Measurements from ENCODE around the gene FNBP1. TPM values are rescaled to one million over a fixed set of nuclear protein-coding genes. Genes with fewer than 3 reads are reported as not detected.

The FNBP1 gene
- total and polyA plus RNA-seq, 10 of the 15 experiments (the other 5 are each of a cell fraction or from before 2014, with no cell fraction given): 64.5 to 353 (median 179) TPM

DNA sequence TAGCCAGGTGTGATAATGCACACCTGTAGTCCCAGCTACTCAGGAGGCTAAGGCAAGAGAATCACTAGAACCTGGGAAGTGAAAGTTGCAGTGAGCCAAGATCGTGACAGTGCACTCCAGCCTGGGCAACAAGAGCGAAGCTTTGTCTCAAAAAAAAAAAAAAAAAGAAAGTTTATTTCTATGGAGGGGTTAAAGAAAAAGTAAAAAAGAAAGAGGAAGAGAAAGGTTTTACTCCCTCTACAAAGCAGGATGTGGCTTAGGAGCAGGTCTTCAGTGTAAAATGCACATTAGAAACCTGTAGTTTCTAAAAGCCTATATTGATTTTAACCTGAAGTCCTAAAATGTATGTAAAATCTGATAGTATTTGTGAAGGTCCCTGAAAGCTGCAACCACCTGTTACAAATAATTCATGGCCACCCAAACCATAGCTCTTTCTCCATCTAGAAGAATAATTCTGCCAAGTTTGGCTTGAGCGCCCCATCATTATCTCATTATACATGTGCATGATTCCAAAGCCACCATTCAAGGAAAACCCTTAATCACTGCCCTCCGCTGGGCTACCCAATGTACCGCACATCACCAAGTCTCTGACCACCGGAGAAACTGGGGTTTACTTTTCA is 3.4 kb downstream of the FNBP1 start (continued):
- TF ChIP-seq, protein P1, sequence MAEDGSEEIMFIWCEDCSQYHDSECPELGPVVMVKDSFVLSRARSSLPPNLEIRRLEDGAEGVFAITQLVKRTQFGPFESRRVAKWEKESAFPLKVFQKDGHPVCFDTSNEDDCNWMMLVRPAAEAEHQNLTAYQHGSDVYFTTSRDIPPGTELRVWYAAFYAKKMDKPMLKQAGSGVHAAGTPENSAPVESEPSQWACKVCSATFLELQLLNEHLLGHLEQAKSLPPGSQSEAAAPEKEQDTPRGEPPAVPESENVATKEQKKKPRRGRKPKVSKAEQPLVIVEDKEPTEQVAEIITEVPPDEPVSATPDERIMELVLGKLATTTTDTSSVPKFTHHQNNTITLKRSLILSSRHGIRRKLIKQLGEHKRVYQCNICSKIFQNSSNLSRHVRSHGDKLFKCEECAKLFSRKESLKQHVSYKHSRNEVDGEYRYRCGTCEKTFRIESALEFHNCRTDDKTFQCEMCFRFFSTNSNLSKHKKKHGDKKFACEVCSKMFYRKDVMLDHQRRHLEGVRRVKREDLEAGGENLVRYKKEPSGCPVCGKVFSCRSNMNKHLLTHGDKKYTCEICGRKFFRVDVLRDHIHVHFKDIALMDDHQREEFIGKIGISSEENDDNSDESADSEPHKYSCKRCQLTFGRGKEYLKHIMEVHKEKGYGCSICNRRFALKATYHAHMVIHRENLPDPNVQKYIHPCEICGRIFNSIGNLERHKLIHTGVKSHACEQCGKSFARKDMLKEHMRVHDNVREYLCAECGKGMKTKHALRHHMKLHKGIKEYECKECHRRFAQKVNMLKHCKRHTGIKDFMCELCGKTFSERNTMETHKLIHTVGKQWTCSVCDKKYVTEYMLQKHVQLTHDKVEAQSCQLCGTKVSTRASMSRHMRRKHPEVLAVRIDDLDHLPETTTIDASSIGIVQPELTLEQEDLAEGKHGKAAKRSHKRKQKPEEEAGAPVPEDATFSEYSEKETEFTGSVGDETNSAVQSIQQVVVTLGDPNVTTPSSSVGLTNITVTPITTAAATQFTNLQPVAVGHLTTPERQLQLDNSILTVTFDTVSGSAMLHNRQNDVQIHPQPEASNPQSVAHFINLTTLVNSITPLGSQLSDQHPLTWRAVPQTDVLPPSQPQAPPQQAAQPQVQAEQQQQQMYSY (CRISPR knock-in tag; IDR thresholded peaks at IDR 0.05): peak; percentile 51; the same call in 1 of the 2 replicates
- TF ChIP-seq IRF4 (IDR thresholded peaks at IDR 0.05; ENCODE audit: low read depth, low read length): no peak
- TF ChIP-seq, protein P2, sequence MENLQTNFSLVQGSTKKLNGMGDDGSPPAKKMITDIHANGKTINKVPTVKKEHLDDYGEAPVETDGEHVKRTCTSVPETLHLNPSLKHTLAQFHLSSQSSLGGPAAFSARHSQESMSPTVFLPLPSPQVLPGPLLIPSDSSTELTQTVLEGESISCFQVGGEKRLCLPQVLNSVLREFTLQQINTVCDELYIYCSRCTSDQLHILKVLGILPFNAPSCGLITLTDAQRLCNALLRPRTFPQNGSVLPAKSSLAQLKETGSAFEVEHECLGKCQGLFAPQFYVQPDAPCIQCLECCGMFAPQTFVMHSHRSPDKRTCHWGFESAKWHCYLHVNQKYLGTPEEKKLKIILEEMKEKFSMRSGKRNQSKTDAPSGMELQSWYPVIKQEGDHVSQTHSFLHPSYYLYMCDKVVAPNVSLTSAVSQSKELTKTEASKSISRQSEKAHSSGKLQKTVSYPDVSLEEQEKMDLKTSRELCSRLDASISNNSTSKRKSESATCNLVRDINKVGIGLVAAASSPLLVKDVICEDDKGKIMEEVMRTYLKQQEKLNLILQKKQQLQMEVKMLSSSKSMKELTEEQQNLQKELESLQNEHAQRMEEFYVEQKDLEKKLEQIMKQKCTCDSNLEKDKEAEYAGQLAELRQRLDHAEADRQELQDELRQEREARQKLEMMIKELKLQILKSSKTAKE (IDR thresholded peaks at IDR 0.05; ENCODE audit: low read depth, poor library complexity, severe bottlenecking): peak; percentile 70
- TF ChIP-seq RELA (IDR thresholded peaks at IDR 0.05; ENCODE audit: borderline replicate concordance, partially characterized antibody): no peak
- peak; percentile 61 for TF ChIP-seq POLR2AphosphoS2 (IDR thresholded peaks at IDR 0.05; ENCODE audit: low read depth, low read length)
- TF ChIP-seq NRF1 (conservative IDR thresholded peaks at IDR 0.05; ENCODE audit: low read depth, low read length): no peak
- no peak for TF ChIP-seq KDM1A (IDR thresholded peaks at IDR 0.05; ENCODE audit: borderline replicate concordance)
- TF ChIP-seq BCL11A (IDR thresholded peaks at IDR 0.05; ENCODE audit: low read depth, low read length): no peak
- no peak for TF ChIP-seq CREB1 (IDR thresholded peaks at IDR 0.05; ENCODE audit: low read depth)
- TF ChIP-seq POLR2AphosphoS5 (IDR thresholded peaks at IDR 0.05; ENCODE audit: low read length): peak; percentile 67
- no peak for TF ChIP-seq SIN3A (IDR thresholded peaks at IDR 0.05; ENCODE audit: low read depth, low read length)
- TF ChIP-seq RCOR1 (conservative IDR thresholded peaks at IDR 0.05; ENCODE audit: low read depth, low read length): no peak
- TF ChIP-seq, protein P3, sequence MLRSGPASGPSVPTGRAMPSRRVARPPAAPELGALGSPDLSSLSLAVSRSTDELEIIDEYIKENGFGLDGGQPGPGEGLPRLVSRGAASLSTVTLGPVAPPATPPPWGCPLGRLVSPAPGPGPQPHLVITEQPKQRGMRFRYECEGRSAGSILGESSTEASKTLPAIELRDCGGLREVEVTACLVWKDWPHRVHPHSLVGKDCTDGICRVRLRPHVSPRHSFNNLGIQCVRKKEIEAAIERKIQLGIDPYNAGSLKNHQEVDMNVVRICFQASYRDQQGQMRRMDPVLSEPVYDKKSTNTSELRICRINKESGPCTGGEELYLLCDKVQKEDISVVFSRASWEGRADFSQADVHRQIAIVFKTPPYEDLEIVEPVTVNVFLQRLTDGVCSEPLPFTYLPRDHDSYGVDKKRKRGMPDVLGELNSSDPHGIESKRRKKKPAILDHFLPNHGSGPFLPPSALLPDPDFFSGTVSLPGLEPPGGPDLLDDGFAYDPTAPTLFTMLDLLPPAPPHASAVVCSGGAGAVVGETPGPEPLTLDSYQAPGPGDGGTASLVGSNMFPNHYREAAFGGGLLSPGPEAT (IDR thresholded peaks at IDR 0.05; ENCODE audit: low read depth): peak; percentile 62; the same call in 1 of the 2 replicates
- peak; percentile 48 for TF ChIP-seq POLR2A (IDR thresholded peaks at IDR 0.05; ENCODE audit: low read depth, low read length)
- no peak for TF ChIP-seq JUND (IDR thresholded peaks at IDR 0.05; ENCODE audit: low read depth, low read length)
- no peak for TF ChIP-seq RAD51 (IDR thresholded peaks at IDR 0.05)
- no peak for TF ChIP-seq RB1 (IDR thresholded peaks at IDR 0.05; ENCODE audit: borderline replicate concordance)
- TF ChIP-seq, protein P4, sequence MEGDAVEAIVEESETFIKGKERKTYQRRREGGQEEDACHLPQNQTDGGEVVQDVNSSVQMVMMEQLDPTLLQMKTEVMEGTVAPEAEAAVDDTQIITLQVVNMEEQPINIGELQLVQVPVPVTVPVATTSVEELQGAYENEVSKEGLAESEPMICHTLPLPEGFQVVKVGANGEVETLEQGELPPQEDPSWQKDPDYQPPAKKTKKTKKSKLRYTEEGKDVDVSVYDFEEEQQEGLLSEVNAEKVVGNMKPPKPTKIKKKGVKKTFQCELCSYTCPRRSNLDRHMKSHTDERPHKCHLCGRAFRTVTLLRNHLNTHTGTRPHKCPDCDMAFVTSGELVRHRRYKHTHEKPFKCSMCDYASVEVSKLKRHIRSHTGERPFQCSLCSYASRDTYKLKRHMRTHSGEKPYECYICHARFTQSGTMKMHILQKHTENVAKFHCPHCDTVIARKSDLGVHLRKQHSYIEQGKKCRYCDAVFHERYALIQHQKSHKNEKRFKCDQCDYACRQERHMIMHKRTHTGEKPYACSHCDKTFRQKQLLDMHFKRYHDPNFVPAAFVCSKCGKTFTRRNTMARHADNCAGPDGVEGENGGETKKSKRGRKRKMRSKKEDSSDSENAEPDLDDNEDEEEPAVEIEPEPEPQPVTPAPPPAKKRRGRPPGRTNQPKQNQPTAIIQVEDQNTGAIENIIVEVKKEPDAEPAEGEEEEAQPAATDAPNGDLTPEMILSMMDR (IDR thresholded peaks at IDR 0.05 in 2 of 3, conservative IDR thresholded peaks at IDR 0.05 in 1 of 3; ENCODE audit: control insufficient read depth in 2 of 3, extremely low read depth in 1 of 3, insufficient read depth in 1 of 3, low read depth in 3 of 3, low read length in 3 of 3): 0 out of 6 replicates have a peak, but pooled peaks of 1 of the 3 experiments have one; percentile 4
- TF ChIP-seq, protein P5, sequence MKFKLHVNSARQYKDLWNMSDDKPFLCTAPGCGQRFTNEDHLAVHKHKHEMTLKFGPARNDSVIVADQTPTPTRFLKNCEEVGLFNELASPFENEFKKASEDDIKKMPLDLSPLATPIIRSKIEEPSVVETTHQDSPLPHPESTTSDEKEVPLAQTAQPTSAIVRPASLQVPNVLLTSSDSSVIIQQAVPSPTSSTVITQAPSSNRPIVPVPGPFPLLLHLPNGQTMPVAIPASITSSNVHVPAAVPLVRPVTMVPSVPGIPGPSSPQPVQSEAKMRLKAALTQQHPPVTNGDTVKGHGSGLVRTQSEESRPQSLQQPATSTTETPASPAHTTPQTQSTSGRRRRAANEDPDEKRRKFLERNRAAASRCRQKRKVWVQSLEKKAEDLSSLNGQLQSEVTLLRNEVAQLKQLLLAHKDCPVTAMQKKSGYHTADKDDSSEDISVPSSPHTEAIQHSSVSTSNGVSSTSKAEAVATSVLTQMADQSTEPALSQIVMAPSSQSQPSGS (IDR thresholded peaks at IDR 0.05; ENCODE audit: low read length): no peak; the same call in none of the 2 replicates
- no peak for TF ChIP-seq ZNF274 (IDR thresholded peaks at IDR 0.05; ENCODE audit: insufficient read depth, insufficient read length)
